OCI-LY1 (cell line): ENCODE measurements around the gene UIMC1.

Source experiments
- EZH2 ChIP-seq: fragments of 200-600 bp; sonication (generic), shearing (Covaris generic); IDR thresholded peaks from 2 replicates; pipeline ENCODE4 v1.8.0; 2017; ENCODE audit warnings: borderline replicate concordance, mixed run types, mild to moderate bottlenecking, antibody characterized with exemption, low read length, moderate library complexity, mixed read lengths
- TF ChIP-seq, protein P1 (sequence below): fragments of 200-600 bp; sonication (generic), shearing (Covaris generic); IDR thresholded peaks from 2 replicates; pipeline ENCODE4 v1.5.1; 2017; ENCODE audit warnings: mild to moderate bottlenecking, antibody characterized with exemption, low read length, moderate library complexity, mixed read lengths

DNA sequence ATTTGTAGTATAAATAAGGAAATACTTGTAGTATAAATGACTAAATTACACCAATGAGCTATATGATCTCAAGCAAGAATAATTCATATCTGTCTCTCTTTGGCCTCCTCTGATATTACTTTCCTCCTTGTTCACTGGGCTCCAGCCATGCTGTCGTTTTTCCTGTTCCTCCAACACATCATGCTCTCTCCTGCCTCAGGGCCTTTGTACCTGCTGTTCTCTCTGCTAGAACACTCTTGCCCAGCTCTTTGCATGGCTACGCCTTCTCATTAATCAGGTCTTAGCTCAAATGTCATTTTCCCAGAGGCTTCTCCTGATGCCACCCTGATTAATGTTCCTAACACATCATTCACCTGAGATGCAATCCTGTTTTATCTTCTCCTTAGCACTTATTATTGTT lies 13.5 kb upstream of the UIMC1 start:
- TF ChIP-seq, protein P1, sequence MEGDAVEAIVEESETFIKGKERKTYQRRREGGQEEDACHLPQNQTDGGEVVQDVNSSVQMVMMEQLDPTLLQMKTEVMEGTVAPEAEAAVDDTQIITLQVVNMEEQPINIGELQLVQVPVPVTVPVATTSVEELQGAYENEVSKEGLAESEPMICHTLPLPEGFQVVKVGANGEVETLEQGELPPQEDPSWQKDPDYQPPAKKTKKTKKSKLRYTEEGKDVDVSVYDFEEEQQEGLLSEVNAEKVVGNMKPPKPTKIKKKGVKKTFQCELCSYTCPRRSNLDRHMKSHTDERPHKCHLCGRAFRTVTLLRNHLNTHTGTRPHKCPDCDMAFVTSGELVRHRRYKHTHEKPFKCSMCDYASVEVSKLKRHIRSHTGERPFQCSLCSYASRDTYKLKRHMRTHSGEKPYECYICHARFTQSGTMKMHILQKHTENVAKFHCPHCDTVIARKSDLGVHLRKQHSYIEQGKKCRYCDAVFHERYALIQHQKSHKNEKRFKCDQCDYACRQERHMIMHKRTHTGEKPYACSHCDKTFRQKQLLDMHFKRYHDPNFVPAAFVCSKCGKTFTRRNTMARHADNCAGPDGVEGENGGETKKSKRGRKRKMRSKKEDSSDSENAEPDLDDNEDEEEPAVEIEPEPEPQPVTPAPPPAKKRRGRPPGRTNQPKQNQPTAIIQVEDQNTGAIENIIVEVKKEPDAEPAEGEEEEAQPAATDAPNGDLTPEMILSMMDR: no peak
- TF ChIP-seq EZH2: no peak
